AG04450 (cell line): ENCODE results near the gene TEDC1. TPM values are rescaled to one million over a fixed set of nuclear protein-coding genes. Genes with fewer than 3 reads are reported as not detected.
A peak's percentile ranks its signal among the peaks of the same experiment; 100 is the strongest.

Experiments used
- CTCF ChIA-PET: fragments of 300-600, 350-600 bp; formaldehyde crosslinking; extraction: SDS; loops from one replicate; lab custom pipeline; 2022; ENCODE audit warnings: antibody characterized with exemption, inconsistent platforms; lab: Charles Lee
- POLR2A ChIA-PET: fragments of 350-600 bp; formaldehyde crosslinking; extraction: SDS; loops from one replicate; lab custom pipeline; 2021; ENCODE audit warnings: antibody characterized with exemption, inconsistent platforms; lab: Yijun Ruan, JAX
- DNase-seq: peaks from one replicate; pipeline ENCODE4 v3.0.0-alpha.2; 2011; ENCODE audit warnings: low read depth, low spot score
- H3K27ac ChIP-seq: one replicate; pipeline ENCODE4 v1.5.1; 2012; ENCODE audit warnings: low read depth, low read length, control low read depth
- H3K27me3 ChIP-seq: one replicate; pipeline ENCODE4 v1.6.0; 2012; ENCODE audit warnings: low read length; ENCODE audit not compliant: control insufficient read depth, insufficient read depth
- H3K4me3 ChIP-seq: 2 replicates; pipeline ENCODE4 v1.5.1; 2011; ENCODE audit warnings: mild to moderate bottlenecking, low read depth, low read length, control low read depth
- H3K9me3 ChIP-seq: 2 replicates; pipeline ENCODE4 v1.5.1; 2012; ENCODE audit warnings: low read length; ENCODE audit not compliant: control insufficient read depth, insufficient read depth
- CTCF ChIP-seq: IDR thresholded peaks from 2 replicates; pipeline ENCODE4 v1.5.1; 2011; ENCODE audit warnings: low read depth, low read length, control low read depth, inconsistent platforms
- polyA plus RNA-seq: library from polyadenylated mRNA; depleted of rRNA; stranded (reverse); fragments of >200 nt; gene quantifications from 2 replicates; pipeline ENCODE4 v1.2.3, GENCODE V29; 2011

Gene TEDC1
- polyA plus RNA-seq, 1 experiment: 1.7 TPM

- Histone ChIP-seq H3K4me3 (no peak overlapping the region), H3K27ac (no peak overlapping the region), H3K27me3 (peaks cover 2% of the 10 kb centered on the region), H3K9me3 (no peaks in the 10 kb centered on the region; the same call in 1 of the 2 replicates)
- POLR2A ChIA-PET: interaction anchor here (0.6 to 2.7 kb wide), 6 partner anchors 8 to 350 kb away, joined by 3 to 15 read pairs (median 4); partner anchors contain the start of gene BRF1
- CTCF ChIA-PET: interaction anchor here (0.5 to 2.9 kb wide), 32 partner anchors 10 to 558 kb away, joined by 3 to 52 read pairs (median 4); partner anchors contain the start of genes BRF1, TEDC1 and TEX22
- no peak for DNase-seq
- no peak for TF ChIP-seq CTCF
Observed at GRCh38 chr14:105480199-105480746, 10.8 kb upstream of the TEDC1 start.

- POLR2A ChIA-PET: interaction anchor here (0.6 to 2.7 kb wide), 7 partner anchors 9 to 351 kb away, joined by 3 to 15 read pairs (median 4); partner anchors contain the start of gene BRF1
- peak; percentile 60 for DNase-seq
- H3K27me3 ChIP-seq: peaks cover 9% of the 10 kb centered on the region
Observed at GRCh38 chr14:105480807-105481801, 9.9 kb upstream of the TEDC1 start.

DNA sequence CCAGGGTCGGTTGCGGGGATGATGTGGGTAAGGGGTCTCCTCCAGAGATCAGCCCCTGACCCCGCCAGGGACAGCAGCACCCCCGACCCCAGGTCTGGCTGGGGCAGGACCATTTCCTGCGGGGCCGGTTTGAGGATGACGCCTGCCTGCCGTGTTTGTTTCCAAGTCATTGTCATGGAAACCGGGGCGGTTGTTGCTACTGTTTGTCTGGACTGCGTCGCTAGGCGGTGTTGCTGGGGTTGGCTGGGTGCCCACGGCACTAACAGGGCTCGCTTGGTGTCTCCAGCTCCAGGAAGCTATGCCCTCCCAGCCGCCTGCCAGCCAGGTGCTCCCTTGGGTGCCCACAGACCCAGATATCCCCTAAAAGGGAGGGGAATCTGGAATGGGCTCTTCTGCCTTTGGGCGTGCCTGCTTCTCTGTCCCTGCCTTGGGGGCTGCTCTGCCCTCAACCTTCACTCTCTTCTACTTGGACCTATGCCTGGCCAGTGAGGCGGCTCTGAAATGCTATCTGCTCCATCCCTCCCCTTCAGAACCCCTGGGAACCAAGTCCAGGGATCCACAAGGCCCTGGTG, 9.1 kb upstream of the TEDC1 start:
- H3K4me3 ChIP-seq: peak overlapping the region; percentile 55
- ChIA-PET CTCF (interaction anchor here (0.6 to 2.9 kb wide), 8 partner anchors 8 to 113 kb away, joined by 3 to 52 read pairs (median 6); partner anchors contain the start of gene TEDC1), POLR2A (interaction anchor here (1.7 to 2.7 kb wide), 2 partner anchors 8 to 181 kb away, joined by 4 to 15 read pairs; partner anchors contain the start of gene BRF1)
- no peaks in the 10 kb centered on the region; the same call in 1 of the 2 replicates for H3K9me3 ChIP-seq
- peak overlapping the region; percentile 85 for H3K27ac ChIP-seq
- peak; percentile 87 for DNase-seq
- H3K27me3 ChIP-seq: peaks cover 17% of the 10 kb centered on the region
- TF ChIP-seq CTCF: peak; percentile 27; the same call in 1 of the 2 replicates

More at GRCh38 chr14:105480807-105481801, 9.9 kb upstream of the TEDC1 start:
- peak; percentile 97 for TF ChIP-seq CTCF
- CTCF ChIA-PET: interaction anchor here (0.5 to 2.9 kb wide), 36 partner anchors 9 to 559 kb away, joined by 3 to 52 read pairs (median 4); partner anchors contain the start of genes BRF1, TEDC1 and TEX22
- Histone ChIP-seq H3K9me3 (no peaks in the 10 kb centered on the region; the same call in 1 of the 2 replicates), H3K4me3 (peak overlapping the region; percentile 55), H3K27ac (peak overlapping the region; percentile 85)

DNA sequence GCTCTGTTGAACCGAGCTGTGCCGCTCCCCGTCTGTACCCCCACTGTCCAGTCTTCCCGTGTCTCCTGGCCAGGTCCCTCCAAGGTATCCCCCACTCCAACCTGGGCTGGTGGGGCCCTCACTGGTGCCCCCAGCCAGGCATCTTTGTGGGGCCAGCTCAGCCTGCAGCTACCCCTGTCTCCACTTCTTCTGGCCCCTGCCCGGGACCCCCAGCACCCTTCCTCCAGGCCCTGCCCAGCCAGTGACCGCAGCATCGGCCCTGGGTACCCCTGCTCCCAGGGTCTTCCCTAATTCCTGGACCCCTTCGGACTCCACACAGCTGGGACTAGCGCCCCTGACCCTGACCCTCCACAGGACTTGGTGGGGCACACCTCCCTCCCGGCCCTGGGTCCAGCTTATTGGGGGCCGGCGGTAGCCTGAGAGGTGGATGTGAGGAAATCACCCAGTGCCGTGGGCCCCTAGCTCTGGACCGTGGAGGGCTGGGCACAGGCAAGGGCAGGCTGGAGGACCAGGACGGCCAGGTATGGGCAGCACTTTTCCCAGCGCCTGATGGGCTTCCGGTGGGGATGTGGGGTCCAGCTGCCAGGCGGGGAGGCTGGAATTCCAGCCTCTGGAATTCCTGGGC, 8.4 kb upstream of the TEDC1 start:
- Histone ChIP-seq H3K27ac (no peak overlapping the region), H3K9me3 (no peaks in the 10 kb centered on the region; the same call in 1 of the 2 replicates), H3K4me3 (no peak overlapping the region), H3K27me3 (peaks cover 22% of the 10 kb centered on the region)
- POLR2A ChIA-PET: interaction anchor here (2.7 kb wide), 1 partner anchor 7 kb away, joined by 15 read pairs; no protein-coding TSS in a partner anchor
- TF ChIP-seq CTCF: no peak
- CTCF ChIA-PET: interaction anchor here (1.8 to 2.9 kb wide), 3 partner anchors 12 to 46 kb away, joined by 8 to 37 read pairs (median 9); no protein-coding TSS in a partner anchor
- no peak for DNase-seq
